HG02588 (cell line): ENCODE data around the gene OTOA.
"Not testable (repeated sequence)": the region's sequence is repeated elsewhere in the genome, so short reads cannot be mapped to it uniquely, and the experiment has no call there.

Source experiments
- ATAC-seq: cut with Tn5 transposase; IDR thresholded peaks from one replicate; pipeline ENCODE4 v1.9.1; 2021; ENCODE audit warnings: mild to moderate bottlenecking, moderate library complexity; ENCODE audit not compliant: unreplicated experiment

OTOA gene

GRCh38 chr16:21667575-21667974, 3.8 kb downstream of the OTOA start:
- ATAC-seq = no peak

GRCh38 chr16:21673469-21673868, 9.7 kb downstream of the OTOA start:
- ATAC-seq = no peak

- not testable (repeated sequence) for ATAC-seq
These were observed 10.7 kb downstream of the OTOA start for GRCh38 chr16:21674456-21674855.

GRCh38 chr16:21680714-21681113, 16.9 kb downstream of the OTOA start:
- ATAC-seq = not testable (repeated sequence)

GRCh38 chr16:21683184-21683583, 19.4 kb downstream of the OTOA start:
- ATAC-seq = no peak

GRCh38 chr16:21684199-21684598, 20.4 kb downstream of the OTOA start:
- no peak for ATAC-seq

- no peak for ATAC-seq
These were observed 21.3 kb downstream of the OTOA start for GRCh38 chr16:21685034-21685455.

- ATAC-seq = no peak
These were observed 25.3 kb downstream of the OTOA start for GRCh38 chr16:21689107-21689506.

- not testable (repeated sequence) for ATAC-seq
These were observed 27.2 kb downstream of the OTOA start for GRCh38 chr16:21690967-21691366.

GRCh38 chr16:21694609-21695008, 30.8 kb downstream of the OTOA start:
- ATAC-seq = no peak

- no peak for ATAC-seq
These were observed 33.3 kb downstream of the OTOA start for GRCh38 chr16:21697032-21697431.

GRCh38 chr16:21698169-21699032, 34.6 kb downstream of the OTOA start:
- no peak for ATAC-seq

- ATAC-seq = no peak
These were observed 37.5 kb downstream of the OTOA start for GRCh38 chr16:21701271-21701670.

GRCh38 chr16:21702276-21702675, 38.5 kb downstream of the OTOA start:
- ATAC-seq = no peak

GRCh38 chr16:21703156-21703555, 39.4 kb downstream of the OTOA start:
- no peak for ATAC-seq

- peak; percentile 47 for ATAC-seq
These were observed 39.9 kb downstream of the OTOA start for GRCh38 chr16:21703589-21704174.

GRCh38 chr16:21704266-21704665, 40.5 kb downstream of the OTOA start:
- no peak for ATAC-seq

GRCh38 chr16:21704733-21705132, 41.0 kb downstream of the OTOA start:
- no peak for ATAC-seq

GRCh38 chr16:21708533-21709115, 44.9 kb downstream of the OTOA start:
- ATAC-seq = no peak

- no peak for ATAC-seq
These were observed 47.2 kb downstream of the OTOA start for GRCh38 chr16:21710938-21711337.

GRCh38 chr16:21713549-21714368, 50.0 kb downstream of the OTOA start:
- no peak for ATAC-seq
